Amniotic epithelial cell (primary cell): ENCODE results near the gene MBD4.
A peak's percentile ranks its signal among the peaks of the same experiment; 100 is the strongest.

Experiments
- DNase-seq: peaks from one replicate; pipeline ENCODE4 v3.0.0-alpha.2; 2010; ENCODE audit warnings: low read depth

The MBD4 gene

DNA sequence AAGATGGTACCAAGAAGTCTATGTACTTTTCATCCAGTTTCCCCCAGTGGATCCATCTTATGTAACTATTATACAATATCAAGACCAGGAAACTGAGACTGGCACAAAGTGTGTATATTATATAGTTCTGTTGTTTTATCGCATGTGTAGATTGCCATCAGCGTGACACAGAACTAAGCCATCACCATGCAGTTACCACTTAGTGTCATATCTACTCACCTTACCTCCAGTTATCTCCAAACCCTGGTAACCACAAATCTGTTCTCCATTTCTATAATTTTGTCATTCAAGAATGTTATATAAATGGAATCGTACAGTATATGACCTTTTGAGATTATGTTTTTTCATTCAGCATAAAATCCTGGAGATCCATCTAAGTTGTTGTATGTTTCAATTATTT lies 23.3 kb upstream of the MBD4 start:
- DNase-seq = no peak

DNA sequence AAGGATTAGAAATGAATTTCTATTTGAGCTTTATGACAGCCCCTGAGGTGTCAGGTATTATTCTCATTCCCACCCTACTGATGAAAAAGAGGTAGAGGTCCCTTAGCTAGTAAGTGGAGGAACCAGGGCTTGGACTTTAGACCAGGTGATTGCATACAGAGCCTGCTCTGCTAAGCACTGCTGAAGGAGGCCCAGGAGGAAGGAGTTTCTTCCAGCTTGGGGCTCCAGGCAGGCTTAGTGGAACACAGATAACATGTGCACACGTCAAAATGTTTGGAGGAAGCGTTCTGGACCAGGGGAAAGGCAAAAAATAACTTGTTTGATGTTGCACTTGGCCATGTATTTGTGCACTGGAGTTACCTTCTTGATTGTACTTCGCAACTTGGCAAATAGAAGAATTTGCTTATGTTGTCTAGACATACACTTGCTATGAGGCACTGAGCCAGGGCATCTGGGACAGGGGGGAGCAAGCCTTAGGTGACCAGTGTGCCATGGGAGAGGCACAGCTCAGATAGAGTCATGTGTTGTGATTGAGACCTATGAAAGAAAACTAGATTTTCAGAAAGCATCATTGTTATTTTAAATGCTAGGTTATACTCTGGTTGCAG lies 22.7 kb upstream of the MBD4 start:
- no peak for DNase-seq

- DNase-seq = peak; percentile 92
Measured at GRCh38 chr3:129461461-129462146, 21.9 kb upstream of the MBD4 start.

GRCh38 chr3:129461022-129461421 lies 21.3 kb upstream of the MBD4 start:
- peak; percentile 90 for DNase-seq

- DNase-seq = no peak
Measured at GRCh38 chr3:129460572-129460971, 20.8 kb upstream of the MBD4 start.

DNA sequence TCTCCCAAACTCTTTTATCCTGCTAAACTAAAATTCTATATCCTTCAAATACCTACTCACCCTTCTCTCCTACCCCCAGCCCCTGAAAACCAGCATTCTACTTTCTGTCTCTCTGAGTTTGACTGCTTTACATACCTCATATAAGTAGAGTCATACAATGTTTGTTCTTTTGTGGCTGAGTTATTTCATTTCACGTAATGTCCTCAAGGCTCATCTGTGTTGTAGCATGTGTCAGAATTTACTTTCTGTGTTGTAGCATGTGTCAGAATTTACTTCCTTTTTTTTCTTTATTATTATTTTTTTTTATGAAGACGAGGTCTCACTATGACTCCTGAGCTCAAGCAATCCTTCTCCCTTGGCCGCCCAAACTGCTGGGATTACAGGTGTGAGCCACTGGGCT lies 20.4 kb upstream of the MBD4 start:
- DNase-seq = no peak

DNA sequence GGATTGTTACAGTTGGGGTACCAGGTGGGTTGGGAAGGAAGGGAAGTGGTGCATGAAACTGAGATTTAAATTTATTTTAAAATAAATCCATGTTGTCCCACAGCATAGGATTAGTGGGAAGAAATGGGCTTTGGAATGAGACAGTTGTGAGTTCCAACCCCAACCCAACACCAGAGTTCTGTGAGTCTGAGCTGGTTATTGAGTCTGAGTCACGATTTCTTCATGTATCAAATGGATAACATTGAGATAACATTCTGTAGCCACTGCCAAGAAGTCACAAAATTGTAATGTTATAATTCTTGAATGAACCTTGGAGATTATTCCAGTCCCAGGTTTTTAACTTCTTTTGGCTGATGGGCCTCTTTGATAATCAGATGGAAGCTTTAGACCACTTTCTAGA lies 14.0 kb upstream of the MBD4 start:
- DNase-seq = peak; percentile 84

DNA sequence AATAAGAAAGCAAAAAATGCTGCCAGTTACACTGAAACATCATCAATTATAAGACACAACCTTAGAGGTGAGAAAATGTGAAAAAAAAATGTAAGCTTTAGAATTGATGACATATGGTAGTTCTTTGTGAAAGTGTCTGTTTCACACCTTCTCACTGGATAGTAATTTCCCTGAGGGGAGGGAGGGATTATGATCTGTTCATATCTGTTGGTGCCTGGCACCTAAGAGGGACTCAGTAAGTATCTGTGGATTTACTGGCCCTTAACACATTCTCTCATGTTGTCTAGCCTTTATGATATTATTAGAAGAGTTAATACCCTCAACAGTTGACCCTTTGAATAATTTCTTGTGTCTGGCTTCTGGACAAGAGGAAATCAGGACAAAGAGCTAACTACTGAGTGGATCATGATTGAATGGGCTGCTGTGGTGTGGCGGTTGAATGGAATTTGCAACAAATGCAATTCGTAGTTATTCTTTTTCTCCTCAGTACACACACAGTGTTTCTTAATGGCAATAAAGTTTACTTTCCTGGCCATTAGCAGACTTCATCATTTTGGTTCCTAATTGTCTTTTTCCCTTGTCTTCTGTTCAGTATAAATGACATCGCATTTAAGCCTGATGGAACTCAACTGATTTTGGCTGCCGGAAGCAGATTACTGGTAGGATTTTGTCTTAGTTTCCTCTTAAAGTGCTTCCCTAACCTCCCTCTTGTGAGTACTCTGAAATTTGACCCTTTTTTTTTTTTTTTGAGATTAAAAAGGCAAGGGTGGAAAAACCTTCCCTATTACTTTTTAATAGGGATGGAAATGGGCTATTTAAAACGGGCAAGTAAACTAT lies 9.7 kb upstream of the MBD4 start:
- no peak for DNase-seq

DNA sequence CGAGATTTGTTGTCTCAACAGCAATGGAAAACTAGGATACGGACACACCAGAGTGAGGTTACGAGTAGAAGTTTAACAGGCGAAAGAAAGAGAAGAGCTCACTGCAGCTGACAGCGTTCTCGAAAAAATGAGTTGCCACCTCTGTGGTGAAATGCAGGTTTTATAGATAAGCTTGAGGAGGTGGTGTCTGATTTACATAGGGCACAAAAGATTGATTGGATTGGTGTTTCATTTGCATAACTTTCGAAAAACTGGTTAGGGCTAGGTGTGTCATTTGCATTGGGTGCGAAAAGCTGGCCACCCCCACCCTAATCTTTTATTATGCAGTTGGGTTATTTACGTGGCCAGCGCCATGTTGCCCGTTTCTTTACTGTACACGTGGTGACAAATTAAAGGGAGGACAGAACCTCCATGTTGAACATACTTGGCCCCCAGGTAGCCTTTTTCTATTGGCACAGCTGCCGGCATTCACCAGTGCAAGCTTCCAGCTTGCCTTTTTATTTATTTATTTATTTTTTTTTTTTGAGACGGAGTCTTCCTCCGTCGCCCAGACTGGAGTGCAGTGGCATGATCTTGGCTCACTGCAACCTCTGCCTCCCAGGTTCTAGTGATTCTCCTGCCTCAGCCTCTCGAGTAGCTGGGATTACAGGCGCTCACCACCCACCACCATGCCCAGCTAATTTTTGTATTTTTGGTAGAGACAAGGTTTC lies 8.6 kb upstream of the MBD4 start:
- DNase-seq = no peak

DNA sequence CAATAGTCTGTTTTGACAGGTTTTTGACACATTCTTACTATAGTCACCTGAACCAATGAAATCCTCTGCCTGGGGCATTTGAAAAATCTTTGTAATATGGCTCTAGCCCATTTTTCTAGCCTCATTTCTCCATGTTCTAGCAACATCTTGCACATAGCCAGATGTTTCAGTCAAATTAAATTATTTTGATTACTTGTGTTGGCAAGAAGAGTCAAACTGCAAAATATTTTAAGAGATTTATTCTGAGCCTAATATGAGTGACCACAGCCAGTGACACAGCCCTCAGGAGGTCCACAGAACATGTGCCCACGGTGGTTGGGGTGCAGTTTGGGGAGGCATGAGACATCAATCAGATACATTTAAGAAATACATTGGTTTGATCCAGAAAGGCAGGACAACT lies 7.2 kb upstream of the MBD4 start:
- no peak for DNase-seq

GRCh38 chr3:129445471-129445870 lies 5.7 kb upstream of the MBD4 start:
- no peak for DNase-seq

GRCh38 chr3:129442947-129443346 lies 3.2 kb upstream of the MBD4 start:
- DNase-seq = no peak

- DNase-seq = no peak
Measured at GRCh38 chr3:129442486-129442885, 2.7 kb upstream of the MBD4 start.

GRCh38 chr3:129441782-129442181 lies 2.0 kb upstream of the MBD4 start:
- DNase-seq = peak; percentile 51

DNA sequence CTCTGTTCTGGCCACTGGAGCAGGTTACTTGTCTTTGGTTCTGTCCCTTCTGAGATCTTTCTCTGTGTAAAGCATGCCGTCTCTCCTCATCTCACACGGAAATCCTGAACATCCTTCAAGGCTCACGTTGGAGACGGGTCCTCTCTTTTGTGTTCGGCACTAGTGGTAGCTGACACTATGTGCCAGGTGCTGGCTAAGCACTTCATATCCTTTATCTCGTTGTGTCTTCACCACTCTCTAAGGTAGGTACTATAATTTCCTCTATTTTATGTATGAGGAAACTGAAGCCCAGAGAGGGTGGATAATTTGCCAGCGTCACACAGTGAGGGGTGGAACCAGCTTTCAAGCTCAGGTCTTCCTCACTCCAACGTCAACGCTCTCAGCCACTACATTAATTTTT lies 1.5 kb upstream of the MBD4 start:
- no peak for DNase-seq

DNA sequence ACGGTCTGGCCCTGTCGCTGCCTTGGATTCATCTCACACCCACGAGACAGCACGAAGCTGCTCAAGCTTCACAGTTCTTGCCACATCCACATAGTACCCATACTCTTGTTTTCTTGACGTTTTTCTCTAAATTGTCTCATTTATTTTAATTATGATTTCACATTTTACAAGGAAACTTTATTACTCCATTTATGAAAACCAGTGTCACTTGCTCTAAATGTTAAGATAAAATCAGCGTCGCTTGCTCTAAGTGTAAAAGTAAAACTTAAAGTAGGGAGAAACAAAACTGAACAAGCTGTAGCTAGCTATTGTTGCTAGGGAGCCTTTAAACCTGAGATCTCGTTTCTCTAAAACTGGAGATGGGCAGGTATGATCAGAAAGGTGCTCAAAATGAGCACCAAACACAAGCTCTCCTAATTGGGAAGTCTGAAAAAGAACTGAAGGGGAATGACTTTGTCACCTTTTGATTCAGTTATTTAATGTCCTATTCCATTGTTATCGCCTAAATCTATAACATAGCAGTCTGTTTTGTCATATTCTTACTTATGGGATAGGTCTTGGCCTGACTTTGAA lies 956 bp upstream of the MBD4 start:
- peak; percentile 63 for DNase-seq

DNA sequence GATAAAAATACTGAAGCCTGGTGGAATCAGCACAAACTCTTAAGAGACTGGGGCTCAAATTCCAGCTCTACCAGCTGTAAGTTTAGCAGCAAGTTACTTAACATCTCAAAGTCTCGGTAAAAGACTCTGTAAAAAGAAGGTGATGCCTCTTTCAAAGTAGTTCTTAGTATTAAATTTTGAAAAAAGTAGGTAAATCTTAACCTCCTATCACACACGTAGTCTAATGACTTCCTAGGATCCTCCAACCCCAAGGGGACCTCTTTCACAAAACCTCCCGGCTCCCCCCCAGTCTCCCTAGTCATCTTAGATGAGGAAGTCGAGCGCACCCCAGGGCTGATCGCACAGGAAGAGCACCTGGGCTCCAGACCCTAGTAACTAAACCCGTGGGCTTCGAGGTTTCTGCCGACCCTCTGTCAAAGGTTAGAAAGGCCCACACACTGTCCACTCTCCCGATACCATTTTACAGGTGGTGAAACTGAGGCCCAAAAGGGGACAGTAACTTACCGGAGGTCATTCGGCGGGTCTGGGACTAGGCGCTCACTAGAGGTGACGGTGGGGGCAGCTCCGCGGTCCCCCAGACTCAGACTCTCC lies 427 bp downstream of the MBD4 start:
- no peak for DNase-seq

GRCh38 chr3:129435367-129435766 lies 4.4 kb downstream of the MBD4 start:
- DNase-seq = no peak

DNA sequence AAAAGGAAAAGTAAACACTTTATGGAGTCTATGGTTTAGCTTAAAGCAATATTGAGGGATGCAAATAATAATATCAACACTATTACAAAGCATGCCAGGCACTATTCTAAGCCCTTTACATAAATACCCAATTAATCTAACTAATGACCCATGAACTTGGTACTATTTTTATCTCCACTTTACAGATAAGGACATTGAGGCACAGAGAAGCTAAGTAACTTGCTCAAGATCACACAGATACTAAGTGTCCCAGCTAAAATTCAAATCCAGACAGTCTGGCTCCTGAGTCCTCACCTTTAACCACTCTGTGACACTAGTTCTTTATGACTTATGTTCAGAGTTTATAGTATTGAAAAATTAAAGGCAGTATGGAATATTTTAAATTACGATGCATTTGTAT lies 5.6 kb downstream of the MBD4 start:
- DNase-seq = no peak

GRCh38 chr3:129433565-129433964 lies 6.2 kb downstream of the MBD4 start:
- no peak for DNase-seq

DNA sequence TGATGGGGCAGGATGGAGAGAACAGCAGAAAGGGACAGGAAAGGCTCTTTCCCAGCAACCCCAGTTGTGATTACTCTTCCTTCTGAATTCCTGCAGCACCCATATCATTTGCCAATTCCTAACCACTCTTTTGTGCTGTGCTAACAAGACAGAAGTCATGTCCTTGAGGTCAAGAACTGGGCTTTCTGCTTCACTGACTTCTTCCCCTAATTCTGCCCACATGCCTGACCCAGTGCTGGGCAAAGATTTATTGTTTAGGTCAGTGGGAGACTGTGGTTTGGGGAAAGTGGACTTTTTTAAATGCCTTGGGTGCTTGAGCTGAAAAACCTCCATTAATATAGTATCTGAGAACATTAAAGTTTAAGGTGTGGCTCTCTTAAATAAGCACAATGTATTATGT lies 7.1 kb downstream of the MBD4 start:
- no peak for DNase-seq

DNA sequence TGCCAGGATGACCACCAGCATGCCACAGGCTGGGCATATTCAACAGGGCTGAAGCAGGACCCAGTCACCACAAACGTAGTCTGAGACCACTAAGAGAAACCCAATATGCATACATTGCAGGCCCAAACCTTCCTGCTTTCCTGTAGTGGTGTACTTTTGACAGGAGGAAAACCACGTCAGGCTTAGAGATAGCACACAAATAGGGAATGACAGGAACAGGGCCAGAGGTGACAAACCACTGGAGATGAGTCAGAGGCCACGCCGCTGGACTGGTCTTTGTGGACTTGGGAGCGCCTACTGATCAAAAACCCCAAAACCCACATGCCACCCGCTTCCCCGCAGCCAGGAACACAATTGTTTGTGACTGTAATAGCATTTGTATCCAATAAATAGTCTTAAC lies 7.7 kb downstream of the MBD4 start:
- DNase-seq = no peak
